Transverse colon (tissue), 4 donors: ENCODE measurements around the gene ANKRD44. TPM values are rescaled to one million over a fixed set of nuclear protein-coding genes. Genes with fewer than 3 reads are reported as not detected.

Experiments
- DNase-seq: peaks from one replicate; pipeline ENCODE4 v3.0.0-alpha.2; 2019
- H3K27ac ChIP-seq, 4 donors: fragments of 200-600 bp; sonication (generic); 2 replicates each; pipeline ENCODE4 v1.5.1; 2016 to 2018; ENCODE audit warnings: inconsistent platforms in 4 of 4
- H3K27me3 ChIP-seq: fragments of 200-600 bp; sonication (generic); 2 replicates; pipeline ENCODE4 v1.5.1; 2017; ENCODE audit warnings: inconsistent platforms
- H3K36me3 ChIP-seq, 4 donors: fragments of 200-600 bp; sonication (generic); 2 replicates each; pipeline ENCODE4 v1.5.1; 2017 to 2019; ENCODE audit warnings: inconsistent platforms in 4 of 4
- H3K4me1 ChIP-seq, 4 donors: fragments of 200-600 bp; sonication (generic); 2 replicates each; pipeline ENCODE4 v1.5.1; 2017 to 2020; ENCODE audit warnings: inconsistent platforms in 4 of 4
- H3K4me3 ChIP-seq, 4 donors: fragments of 200-600 bp; sonication (generic); 1 replicate in 1 of 4; 2 replicates in 3 of 4; pipeline versions ENCODE4 v1.5.1 to v1.6.1; 2017 to 2019; ENCODE audit warnings: inconsistent platforms in 4 of 4
- H3K9me3 ChIP-seq, 2 donors: fragments of 200-600 bp; sonication (generic); 2 replicates each; pipeline ENCODE4 v1.5.1; 2017 to 2019; ENCODE audit warnings: inconsistent platforms in 2 of 2
- CTCF ChIP-seq, 5 experiments: fragments of 200-600 bp in 3 of 5; fragments of 450-650 bp in 2 of 5; sonication (generic) in 3 of 5; IDR thresholded peaks; 1 replicate in 2 of 5; 2 replicates in 3 of 5; pipeline ENCODE4 v1.5.1; 2016 to 2017; ENCODE audit warnings: antibody characterized with exemption in 5 of 5, inconsistent platforms in 3 of 5, mild to moderate bottlenecking in 2 of 5, moderate library complexity in 1 of 5
- EP300 ChIP-seq: sonication (generic); formaldehyde crosslinking; IDR thresholded peaks from one replicate; pipeline ENCODE4 v1.6.1; 2017; ENCODE audit warnings: antibody characterized with exemption, low read depth
- POLR2A ChIP-seq: fragments of 450-650 bp; IDR thresholded peaks from one replicate; pipeline ENCODE4 v1.6.1; 2016; ENCODE audit warnings: antibody characterized with exemption, mild to moderate bottlenecking, moderate library complexity
- POLR2AphosphoS5 ChIP-seq, 3 donors: sonication (generic); formaldehyde crosslinking; IDR thresholded peaks; one replicate each; pipeline ENCODE4 v1.6.1; 2016; ENCODE audit warnings: antibody characterized with exemption in 3 of 3
- WGBS, 2 donors: methylation state at CpG; one replicate each; pipeline ENCODE4 v1.1.5; 2018; ENCODE audit warnings: low coverage in 1 of 2; 5-methylcytosine and 5-hydroxymethylcytosine counted together
- in situ Hi-C, 4 donors: fragments of 200-750 bp; cut with MboI; loops; one replicate each; pipeline versions ENCODE4 v1.15.0 to v1.15.1; 2017; ENCODE audit warnings: low sequenced_read_pairs in 3 of 4, low pct_ligation_motif_present in 1 of 4, low pct_unique_long_range_greater_than_20kb in 1 of 4
- intact Hi-C: fragments of 100-400 bp; cut with DNase I; formaldehyde crosslinking; loops from one replicate; pipeline ENCODE4 v1.15.1; 2023; ENCODE audit warnings: low total_unique reads
- total RNA-seq, 4 donors: library from RNA; depleted of rRNA; stranded (reverse); fragments of >200 nt; gene quantifications; one replicate each; pipeline ENCODE4 v1.1.0, GENCODE V29; 2016

The ANKRD44 gene
- total RNA-seq, 4 donors from 2014 or later = 13.9 to 46.8 (median 27.5) TPM

- H3K27ac ChIP-seq = no peak overlapping the region
- TF ChIP-seq CTCF (IDR thresholded peaks at IDR 0.05) = no peak
- TF ChIP-seq POLR2A = no peak
- TF ChIP-seq POLR2AphosphoS5 (IDR thresholded peaks at IDR 0.05) = no peak
- TF ChIP-seq EP300 = no peak
- DNase-seq = no peak
These were observed 170.5 kb downstream of the ANKRD44 start for GRCh38 chr2:197140045-197140444.

GRCh38 chr2:197138506-197138905 lies 172.1 kb downstream of the ANKRD44 start:
- Histone ChIP-seq H3K27me3 (no peaks in the 10 kb centered on the region), H3K9me3 (no peaks in the 10 kb centered on the region), H3K27ac (no peak overlapping the region), H3K4me1 (peaks cover 0 to 16% (median 9%) of the 10 kb centered on the region in 4 donors), H3K4me3 (no peak overlapping the region), H3K36me3 (no peaks in the 10 kb centered on the region)
- in situ Hi-C loops = no loop called here
- TF ChIP-seq CTCF (IDR thresholded peaks at IDR 0.05) (no peak), EP300 (no peak), POLR2AphosphoS5 (IDR thresholded peaks at IDR 0.05) (no peak), POLR2A (no peak)
- intact Hi-C loops = no loop called here
- WGBS, 2 donors = 77 to 93% methylated on average over 3 of the region's 3 CpGs
- no peak for DNase-seq

More at GRCh38 chr2:197140045-197140444, 170.5 kb downstream of the ANKRD44 start:
- intact Hi-C loops = no loop called here
- Histone ChIP-seq H3K36me3 (no peaks in the 10 kb centered on the region), H3K27me3 (no peaks in the 10 kb centered on the region), H3K9me3 (no peaks in the 10 kb centered on the region), H3K4me1 (peaks cover 0 to 20% (median 10%) of the 10 kb centered on the region in 4 donors), H3K4me3 (no peak overlapping the region)
- 71 to 77% methylated on average over 1 of the region's 1 CpG for WGBS, 2 donors
- in situ Hi-C loops = no loop called here

GRCh38 chr2:197137826-197138477 lies 172.6 kb downstream of the ANKRD44 start:
- no peak for DNase-seq
- Histone ChIP-seq H3K4me1 (peaks cover 0 to 16% (median 9%) of the 10 kb centered on the region in 4 donors), H3K27me3 (no peaks in the 10 kb centered on the region), H3K36me3 (no peaks in the 10 kb centered on the region), H3K9me3 (no peaks in the 10 kb centered on the region), H3K4me3 (no peak overlapping the region), H3K27ac (no peak overlapping the region)
- intact Hi-C loops (no loop called here), in situ Hi-C loops (no loop called here)
- no peak for TF ChIP-seq CTCF (IDR thresholded peaks at IDR 0.05)
- 66 to 88% methylated on average over 1 to 3 of the region's 3 CpGs for WGBS, 2 donors

GRCh38 chr2:197137231-197137630 lies 173.3 kb downstream of the ANKRD44 start:
- intact Hi-C loops = no loop called here
- in situ Hi-C loops = no loop called here
- TF ChIP-seq EP300 (no peak), CTCF (IDR thresholded peaks at IDR 0.05) (no peak), POLR2A (no peak), POLR2AphosphoS5 (IDR thresholded peaks at IDR 0.05) (no peak)
- H3K9me3 ChIP-seq = no peaks in the 10 kb centered on the region
- H3K4me1 ChIP-seq = peaks cover 0 to 16% (median 9%) of the 10 kb centered on the region in 4 donors
- H3K27me3 ChIP-seq = no peaks in the 10 kb centered on the region
- no peak for DNase-seq
- no peaks in the 10 kb centered on the region for H3K36me3 ChIP-seq
- 81 to 83% methylated on average over 4 of the region's 4 CpGs for WGBS, 2 donors
- H3K27ac ChIP-seq = no peak overlapping the region
- H3K4me3 ChIP-seq = no peak overlapping the region
